Endothelial cell of umbilical vein (primary cell): ENCODE data around the gene DDX51. TPM values are rescaled to one million over a fixed set of nuclear protein-coding genes. Genes with fewer than 3 reads are reported as not detected.

Source experiments
- BruUV-seq: library from RNA; stranded (reverse); fragments of 400-500 nt; replicated peaks from 2 replicates; lab custom pipeline; 2021; lab: Mats Ljungman, UMichigan
- CTCF ChIA-PET: fragments of 300-600, 350-600 bp; sonication (Branson Sonifier 250); formaldehyde crosslinking; loops from one replicate; lab custom pipeline; 2021; ENCODE audit warnings: antibody characterized with exemption, inconsistent platforms; lab: Charles Lee
- POLR2A ChIA-PET: fragments of 300-600, 350-600 bp; sonication (Branson Sonifier 250); formaldehyde crosslinking; loops from one replicate; lab custom pipeline; 2021; ENCODE audit warnings: antibody characterized with exemption, inconsistent platforms; lab: Charles Lee
- DNase-seq: peaks from one replicate; pipeline ENCODE4 v3.0.0-alpha.2; 2011; ENCODE audit warnings: low read depth, low spot score
- FAIRE-seq: peaks from 2 replicates; lab custom pipeline; 2011; peaks lifted over from hg19 to GRCh38; lab: Jason Lieb, UNC
- H2AFZ ChIP-seq: 2 replicates; pipeline ENCODE4 v1.6.0; 2012; ENCODE audit warnings: low read depth, low read length, control low read depth, inconsistent platforms
- H3K27ac ChIP-seq: 2 replicates; pipeline ENCODE4 v1.5.1; 2011; ENCODE audit warnings: low read depth, mild to moderate bottlenecking, control low read depth, low read length, moderate library complexity; ENCODE audit not compliant: insufficient read depth
- H3K27me3 ChIP-seq, 2 experiments: 2 replicates each; pipeline versions ENCODE4 v1.6.0 to v1.6.1; 2011; ENCODE audit warnings: low read length in 2 of 2, mixed read lengths in 1 of 2; ENCODE audit not compliant: control insufficient read depth in 2 of 2, insufficient read depth in 2 of 2
- H3K36me3 ChIP-seq, 2 experiments: 2 replicates in 1 of 2; 3 replicates in 1 of 2; pipeline ENCODE4 v1.5.1; 2011; ENCODE audit warnings: low read length in 2 of 2, mild to moderate bottlenecking in 1 of 2, moderate library complexity in 1 of 2; ENCODE audit not compliant: control insufficient read depth in 2 of 2, insufficient read depth in 2 of 2; ENCODE audit errors: extremely low read depth in 1 of 2
- H3K4me1 ChIP-seq: 3 replicates; pipeline ENCODE4 v1.5.1; 2011; ENCODE audit warnings: mild to moderate bottlenecking, low read length; ENCODE audit not compliant: control insufficient read depth, insufficient read depth; ENCODE audit errors: extremely low read depth
- H3K4me2 ChIP-seq: 2 replicates; pipeline ENCODE4 v1.6.1; 2011; ENCODE audit warnings: low read length, control low read depth, mixed read lengths; ENCODE audit not compliant: insufficient read depth
- H3K4me3 ChIP-seq, 3 experiments: fragments of 200-600 bp in 1 of 3; sonication (generic), shearing (Covaris generic) in 1 of 3; replicated peaks in 1 of 3; 2 replicates each; pipeline ENCODE4 v1.5.1; 2011 to 2016; ENCODE audit warnings: control low read depth in 3 of 3, low read length in 3 of 3, mild to moderate bottlenecking in 2 of 3, inconsistent platforms in 1 of 3, low read depth in 1 of 3, moderate library complexity in 1 of 3; ENCODE audit not compliant: insufficient read depth in 1 of 3
- H3K79me2 ChIP-seq: 2 replicates; pipeline ENCODE4 v1.6.0; 2012; ENCODE audit warnings: low read length, inconsistent platforms; ENCODE audit not compliant: control insufficient read depth, insufficient read depth
- H3K9ac ChIP-seq: replicated peaks from 2 replicates; pipeline ENCODE3; 2011; ENCODE audit warnings: low read length, control low read depth; ENCODE audit not compliant: insufficient read depth; ENCODE audit errors: extremely low read depth
- H3K9me1 ChIP-seq: replicated peaks from 3 replicates; pipeline ENCODE4 v1.6.0; 2011; ENCODE audit warnings: mild to moderate bottlenecking, low read length; ENCODE audit not compliant: control insufficient read depth, insufficient read depth; ENCODE audit errors: extremely low read depth
- H3K9me3 ChIP-seq: replicated peaks from 2 replicates; pipeline ENCODE4 v1.5.1; 2012; ENCODE audit warnings: low read length, inconsistent platforms; ENCODE audit not compliant: control insufficient read depth, insufficient read depth
- H4K20me1 ChIP-seq: replicated peaks from 2 replicates; pipeline ENCODE3; 2011; ENCODE audit warnings: mild to moderate bottlenecking, low read length; ENCODE audit not compliant: control insufficient read depth, insufficient read depth; ENCODE audit errors: extremely low read depth
- CTCF ChIP-seq, 2 donors: IDR thresholded peaks; 1 replicate in 1 of 2; 2 replicates in 1 of 2; pipeline ENCODE4 v1.5.1; 2011; ENCODE audit warnings: low read length in 2 of 2, mild to moderate bottlenecking in 2 of 2, moderate library complexity in 2 of 2, control low read depth in 1 of 2, inconsistent platforms in 1 of 2, low read depth in 1 of 2; ENCODE audit not compliant: insufficient read depth in 1 of 2; ENCODE audit errors: extremely low read depth in 1 of 2
- EZH2 ChIP-seq: IDR thresholded peaks from 2 replicates; pipeline ENCODE4 v1.6.1; 2012; ENCODE audit warnings: borderline replicate concordance, low read depth, mild to moderate bottlenecking, moderate library complexity, low read length, inconsistent platforms; ENCODE audit not compliant: severe bottlenecking
- FOS ChIP-seq: IDR thresholded peaks from 2 replicates; pipeline ENCODE4 v1.6.1; 2011; ENCODE audit warnings: mild to moderate bottlenecking, low read length, moderate library complexity, borderline replicate concordance; ENCODE audit not compliant: insufficient read depth
- GATA2 ChIP-seq: IDR thresholded peaks from 2 replicates; pipeline ENCODE4 v1.7.0; 2011; ENCODE audit warnings: low read depth, mild to moderate bottlenecking, moderate library complexity, mixed read lengths, low read length; ENCODE audit not compliant: insufficient read length, insufficient read depth
- JUN ChIP-seq: IDR thresholded peaks from 2 replicates; pipeline ENCODE4 v1.6.1; 2011; ENCODE audit warnings: borderline replicate concordance, low read depth; ENCODE audit not compliant: insufficient read length, insufficient read depth
- MAX ChIP-seq: IDR thresholded peaks from 2 replicates; pipeline ENCODE4 v1.6.1; 2011; ENCODE audit not compliant: insufficient read depth, insufficient read length
- MYC ChIP-seq: IDR thresholded peaks from one replicate; pipeline ENCODE4 v1.6.1; 2011; ENCODE audit warnings: mild to moderate bottlenecking, low read depth, low read length
- POLR2A ChIP-seq: IDR thresholded peaks from 2 replicates; pipeline ENCODE4 v1.6.1; 2012; ENCODE audit warnings: low read depth, mild to moderate bottlenecking, control low read depth, low read length
- POLR2AphosphoS5 ChIP-seq: IDR thresholded peaks from 2 replicates; pipeline ENCODE4 v1.6.1; 2012; ENCODE audit warnings: low read depth, mild to moderate bottlenecking, control low read depth, low read length, moderate library complexity; ENCODE audit not compliant: insufficient read depth
- dilution Hi-C: fragments of 300-500 bp; cut with MboI; formaldehyde crosslinking; loops from one replicate; pipeline ENCODE4 v1.15.0; 2019; ENCODE audit warnings: low sequenced_read_pairs; ENCODE audit not compliant: extremely low pct_ligation_motif_present
- intact Hi-C: fragments of 100-400 bp; cut with micrococcal nuclease; formaldehyde crosslinking; loops from one replicate; pipeline ENCODE4 v1.10.0; 2022
- polyA plus RNA-seq, 4 experiments: library from polyadenylated mRNA; depleted of rRNA in 3 of 4; stranded (reverse) in 3 of 4; unstranded in 1 of 4; fragments of >200 nt; gene quantifications; 2 replicates each; pipeline versions ENCODE4 v1.2.1 to v1.2.3, GENCODE V29; 2011 to 2012; ENCODE audit warnings: missing spikeins in 1 of 4
- total RNA-seq: library from RNA; stranded (reverse); gene quantifications from 2 replicates; pipeline ENCODE4 v1.2.3, GENCODE V29; 2021

Gene DDX51
- total and polyA plus RNA-seq, 2 donors (not counting 3 experiments of a cell fraction or from before 2014, with no cell fraction given) = 11.4 to 23.5 TPM

GRCh38 chr12:132166093-132166492 lies 22.0 kb upstream of the DDX51 start:
- dilution Hi-C loops = no loop called here
- no peaks in the 10 kb centered on the region for H4K20me1 ChIP-seq
- no peak for DNase-seq
- CTCF ChIA-PET = no interaction called here
- H3K27me3 ChIP-seq = no peaks in the 10 kb centered on the region
- H3K4me1 ChIP-seq = no peaks in the 10 kb centered on the region
- H3K9me3 ChIP-seq = no peaks in the 10 kb centered on the region
- intact Hi-C loops = no loop called here
- no peak overlapping the region for H3K9ac ChIP-seq
- H3K4me3 ChIP-seq = no peak overlapping the region
- no peaks in the 10 kb centered on the region for H3K79me2 ChIP-seq
- no peak for TF ChIP-seq POLR2AphosphoS5
- no peak for TF ChIP-seq MAX
- no TSS peak for BruUV-seq
- POLR2A ChIA-PET = no interaction called here
- no peaks in the 10 kb centered on the region for H3K36me3 ChIP-seq
- no peak overlapping the region for H3K27ac ChIP-seq
- no peaks in the 10 kb centered on the region for H3K9me1 ChIP-seq
- no peak overlapping the region for H3K4me2 ChIP-seq
- H2AFZ ChIP-seq = no peak overlapping the region
- FAIRE-seq = no peak

- H3K79me2 ChIP-seq = no peaks in the 10 kb centered on the region
- dilution Hi-C loops (no loop called here), intact Hi-C loops (no loop called here)
- H3K9me3 ChIP-seq = no peaks in the 10 kb centered on the region
- no peak overlapping the region for H3K4me3 ChIP-seq
- H3K9me1 ChIP-seq = no peaks in the 10 kb centered on the region
- H3K27ac ChIP-seq = no peak overlapping the region
- ChIA-PET POLR2A (no interaction called here), CTCF (no interaction called here)
- H3K27me3 ChIP-seq = no peaks in the 10 kb centered on the region
- peak; percentile 15 for FAIRE-seq
- H3K4me1 ChIP-seq = no peaks in the 10 kb centered on the region
- H3K4me2 ChIP-seq = no peak overlapping the region
- H2AFZ ChIP-seq = no peak overlapping the region
- BruUV-seq = no TSS peak
- no peak for DNase-seq
- no peaks in the 10 kb centered on the region for H4K20me1 ChIP-seq
- no peak for TF ChIP-seq CTCF (IDR thresholded peaks at IDR 0.05; ENCODE audit: extremely low read depth in 1 of 2, insufficient read depth in 1 of 2, low read depth in 1 of 2, low read length in 2 of 2)
- no peak for TF ChIP-seq MYC
- no peak for TF ChIP-seq POLR2AphosphoS5
- no peak for TF ChIP-seq FOS
- TF ChIP-seq EZH2 = no peak
- TF ChIP-seq POLR2A = no peak
- no peak for TF ChIP-seq JUN
- no peak for TF ChIP-seq MAX
- TF ChIP-seq GATA2 = no peak
- H3K36me3 ChIP-seq = no peaks in the 10 kb centered on the region
- H3K9ac ChIP-seq = no peak overlapping the region
Measured at GRCh38 chr12:132165584-132165983, 21.5 kb upstream of the DDX51 start.
